HG03354 (cell line): ENCODE data around the gene ANK3.

Experiments
- ATAC-seq: cut with Tn5 transposase; IDR thresholded peaks from one replicate; pipeline ENCODE4 v1.9.1; 2021; ENCODE audit warnings: mild to moderate bottlenecking; ENCODE audit not compliant: unreplicated experiment, poor library complexity, severe bottlenecking

ANK3 gene

GRCh38 chr10:60162631-60163030, 227.0 kb downstream of the ANK3 start:
- no peak for ATAC-seq

- ATAC-seq: no peak
These were observed 233.6 kb downstream of the ANK3 start for GRCh38 chr10:60155943-60156683.

DNA sequence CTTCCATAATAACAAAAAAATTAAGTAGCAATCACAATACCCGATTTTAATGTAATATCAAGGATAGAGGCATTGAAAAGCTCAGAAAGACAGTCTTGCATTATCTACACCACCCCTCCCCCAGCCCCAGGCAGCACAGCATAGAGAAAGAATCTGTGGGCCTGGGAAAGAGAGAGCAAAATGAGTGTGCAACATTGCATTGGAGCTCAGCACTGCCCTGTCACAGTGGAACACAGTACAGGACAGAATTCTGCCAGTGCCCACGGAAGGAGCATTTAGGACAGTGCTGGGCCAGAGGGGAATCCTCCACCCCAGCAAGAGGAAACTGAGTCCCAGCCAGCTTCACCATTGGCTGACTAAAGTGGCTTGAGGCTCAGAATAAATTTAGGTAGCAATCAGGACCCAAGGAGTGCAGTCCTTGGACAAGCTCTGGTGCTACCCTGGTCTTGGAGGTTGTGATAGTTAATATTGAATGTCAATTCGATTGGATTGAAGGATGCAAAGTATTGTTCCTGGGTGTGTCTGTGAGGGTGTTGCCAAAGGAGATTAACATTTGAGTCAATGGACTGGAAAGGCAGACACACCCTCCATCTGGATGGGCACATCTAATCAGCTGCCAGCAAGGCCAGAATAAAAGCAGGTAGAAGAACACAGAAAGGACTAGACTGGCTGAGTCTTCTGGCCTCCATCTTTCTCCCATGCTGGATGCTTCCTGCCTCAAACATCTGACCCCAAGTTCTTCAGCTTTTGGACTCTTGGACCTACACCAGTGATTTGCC, 234.4 kb downstream of the ANK3 start:
- ATAC-seq: no peak

- no peak for ATAC-seq
These were observed 240.7 kb downstream of the ANK3 start for GRCh38 chr10:60149003-60149402.

DNA sequence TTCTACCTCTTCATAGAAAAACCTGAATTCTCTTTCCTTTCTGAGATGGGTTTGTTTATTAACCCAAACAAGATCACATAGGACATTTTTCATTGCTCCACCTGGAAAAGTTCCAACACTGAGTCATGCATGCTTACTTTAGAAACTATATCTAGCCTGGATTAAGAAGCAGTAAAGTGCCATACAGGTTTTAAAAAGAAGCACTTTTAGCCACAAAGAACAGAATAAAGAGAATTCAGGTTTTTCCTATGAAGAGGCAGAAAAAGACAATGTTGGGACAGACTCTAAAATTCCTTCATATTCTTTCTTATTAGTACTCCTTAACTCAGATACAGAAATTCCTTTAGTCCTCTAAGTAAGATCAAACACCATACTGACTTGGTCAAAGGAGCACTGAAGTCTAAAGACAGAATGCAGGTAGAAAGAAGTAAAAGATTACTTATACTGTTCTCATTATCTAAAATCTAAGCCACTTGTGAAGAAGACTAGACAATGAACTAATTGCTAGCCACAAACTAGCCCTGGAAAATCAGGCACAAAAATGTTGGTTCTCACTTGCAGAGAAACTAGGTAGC, 241.3 kb downstream of the ANK3 start:
- no peak for ATAC-seq

DNA sequence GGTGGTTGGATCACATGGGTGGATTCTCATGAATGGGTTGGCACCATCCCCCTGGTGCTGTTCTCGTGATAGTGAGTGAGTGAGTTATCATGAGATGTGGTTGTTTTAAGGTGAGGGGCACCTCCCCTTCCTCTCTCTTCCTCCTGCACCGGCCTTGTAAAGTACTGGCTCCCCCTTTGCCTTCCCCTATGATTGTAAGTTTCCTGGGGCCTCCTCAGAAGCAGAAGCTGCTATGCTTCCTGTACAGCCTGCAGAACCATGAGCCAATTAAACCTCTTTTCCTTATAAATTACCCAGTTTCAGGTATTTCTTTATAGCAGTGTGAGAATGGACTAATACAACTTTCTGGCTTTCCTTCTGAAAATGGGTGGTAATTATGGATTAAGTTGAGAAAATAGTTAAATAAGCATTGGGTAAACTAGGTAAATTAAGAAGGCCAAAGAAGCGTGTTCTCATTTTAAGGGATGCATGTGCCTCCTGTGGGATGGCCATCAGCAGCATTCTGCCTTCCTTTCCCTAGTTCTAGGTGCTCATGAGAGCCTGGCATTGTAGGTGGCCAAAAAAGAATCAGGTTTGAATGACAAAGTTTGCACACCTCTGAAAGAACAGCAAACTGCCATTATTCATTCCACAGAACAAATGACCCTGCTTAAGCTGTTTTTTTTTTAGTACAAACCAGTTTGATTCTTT, 242.0 kb downstream of the ANK3 start:
- ATAC-seq: no peak

- ATAC-seq: no peak
These were observed 242.7 kb downstream of the ANK3 start for GRCh38 chr10:60147025-60147424.

DNA sequence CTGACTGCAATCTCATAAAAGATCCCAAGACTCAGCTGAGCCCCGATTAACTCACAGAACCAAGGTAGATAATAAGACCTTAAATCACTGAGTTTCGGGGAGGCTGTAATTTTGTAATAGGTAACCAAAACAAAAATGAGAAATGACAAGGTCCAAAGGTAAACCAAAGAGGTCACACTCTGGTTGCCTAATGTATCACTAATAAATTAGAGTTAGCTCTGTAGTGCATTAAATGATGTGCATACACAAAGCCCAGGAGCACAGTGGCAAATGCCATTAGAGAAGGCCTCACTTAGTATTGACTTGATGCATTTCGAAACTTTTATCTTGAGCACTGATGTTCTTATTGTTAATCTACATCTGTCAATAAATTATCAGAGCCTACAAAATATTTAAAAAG, 245.6 kb downstream of the ANK3 start:
- no peak for ATAC-seq

- no peak for ATAC-seq
These were observed 246.9 kb downstream of the ANK3 start for GRCh38 chr10:60142736-60143135.

DNA sequence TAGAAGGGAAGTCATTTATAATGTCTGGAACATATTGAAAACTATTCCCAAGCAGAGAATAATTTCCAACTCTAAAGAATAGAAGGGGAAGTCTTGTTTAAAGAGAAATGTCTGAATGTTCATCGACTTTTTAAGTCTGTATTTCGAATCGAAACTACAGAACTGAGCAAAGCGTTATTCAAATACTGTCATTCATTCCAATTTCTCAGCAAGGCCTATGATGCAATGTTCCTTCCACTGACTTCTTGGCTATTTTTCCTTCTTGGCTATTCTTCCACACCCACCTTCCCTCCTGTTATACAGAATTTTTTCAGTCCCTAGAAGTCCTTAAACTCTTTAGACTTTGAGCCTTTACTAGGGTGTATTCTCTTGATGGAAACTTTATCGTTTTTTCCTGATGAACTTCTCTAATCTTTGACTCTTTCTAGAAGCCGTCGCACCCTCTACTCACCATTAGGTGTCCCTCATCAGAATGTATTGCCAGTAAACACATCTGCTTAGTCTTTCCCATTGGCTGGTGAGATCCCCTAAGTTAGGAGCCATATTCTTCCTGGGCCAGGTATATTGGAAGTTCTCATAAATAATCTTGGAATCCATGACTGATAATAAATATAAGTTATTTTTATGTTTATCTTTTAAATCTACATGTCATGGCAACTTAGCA, 247.6 kb downstream of the ANK3 start:
- ATAC-seq: no peak

DNA sequence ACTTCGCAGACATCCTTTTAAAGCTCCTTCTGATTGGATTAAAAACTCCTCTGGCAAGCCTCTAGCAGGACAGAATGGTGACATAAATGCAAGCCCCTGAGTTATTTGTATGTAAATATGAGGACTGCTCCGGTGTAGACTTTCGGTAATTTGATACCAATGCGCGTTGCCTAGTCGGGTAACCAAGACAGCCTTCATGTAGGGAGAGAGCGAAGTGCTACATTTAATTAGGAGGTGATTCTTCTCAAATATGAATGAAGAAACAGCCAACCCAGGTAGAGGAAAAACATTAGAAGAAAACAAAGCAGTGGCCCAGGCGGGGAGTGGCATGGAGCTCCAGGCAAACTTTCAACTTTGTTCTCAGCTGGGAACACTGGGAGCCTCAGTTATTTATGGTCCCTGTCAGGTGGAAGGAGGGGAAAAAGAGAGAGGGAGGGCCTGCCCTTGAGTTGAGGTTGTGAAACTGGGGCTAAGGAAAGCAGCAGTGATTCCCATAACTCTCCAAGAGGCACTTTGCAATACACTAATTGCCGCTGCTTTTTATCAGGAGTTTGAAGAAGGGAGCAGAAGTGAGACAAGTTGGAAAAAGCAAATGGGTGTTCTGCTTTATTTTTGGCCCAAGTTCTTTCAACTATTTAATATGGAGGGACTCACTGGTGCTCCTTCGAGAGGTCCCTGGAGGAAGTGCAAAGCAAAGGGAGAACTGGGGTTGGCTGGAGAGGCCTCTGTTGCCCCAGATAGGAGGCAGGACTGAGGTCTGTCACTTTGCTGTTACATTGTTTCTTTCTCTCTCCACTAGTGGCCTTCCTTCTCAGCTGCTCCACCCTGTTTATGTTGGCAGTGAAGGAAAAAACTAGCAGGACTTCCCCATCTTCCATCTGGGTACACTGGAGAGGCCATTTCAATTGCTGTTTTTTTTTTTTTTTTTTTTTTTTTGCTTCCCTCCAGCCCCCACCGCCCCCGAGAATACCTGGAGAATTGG, 248.7 kb downstream of the ANK3 start:
- ATAC-seq: no peak

DNA sequence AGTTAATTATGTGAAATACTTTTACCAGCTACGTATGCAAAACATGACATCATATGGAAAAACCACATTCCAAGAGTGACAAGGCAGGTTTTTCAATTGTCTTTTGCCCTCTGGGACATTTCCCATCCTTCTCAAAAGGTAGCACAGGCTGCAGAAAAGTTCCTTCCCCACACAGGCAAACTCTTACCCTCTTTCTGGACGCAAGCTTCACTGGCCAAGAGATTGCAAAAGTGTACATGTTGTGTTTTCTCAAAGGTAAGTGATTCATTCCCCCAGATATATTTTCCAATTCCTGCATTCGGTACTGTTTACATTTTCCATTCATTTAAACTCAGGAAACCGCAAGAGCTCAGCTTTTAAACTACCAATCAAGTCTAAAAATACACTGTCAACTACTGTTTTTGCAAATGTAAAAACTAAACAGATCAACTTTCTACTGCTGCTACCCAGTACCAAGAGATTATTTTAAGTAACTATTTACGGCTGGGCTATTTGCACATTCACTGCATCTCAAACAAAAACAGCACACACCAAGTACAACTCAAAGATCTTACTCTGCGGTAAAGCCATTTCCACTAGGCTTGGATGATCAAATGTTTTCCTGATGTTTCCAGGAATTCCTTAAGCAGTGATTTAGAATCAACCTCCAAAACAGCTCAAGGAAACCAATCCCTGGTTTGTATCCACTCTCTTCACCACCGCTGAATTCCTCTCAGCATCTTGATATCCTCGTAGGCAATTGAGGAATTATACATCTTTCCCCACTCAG, 249.7 kb downstream of the ANK3 start:
- no peak for ATAC-seq

DNA sequence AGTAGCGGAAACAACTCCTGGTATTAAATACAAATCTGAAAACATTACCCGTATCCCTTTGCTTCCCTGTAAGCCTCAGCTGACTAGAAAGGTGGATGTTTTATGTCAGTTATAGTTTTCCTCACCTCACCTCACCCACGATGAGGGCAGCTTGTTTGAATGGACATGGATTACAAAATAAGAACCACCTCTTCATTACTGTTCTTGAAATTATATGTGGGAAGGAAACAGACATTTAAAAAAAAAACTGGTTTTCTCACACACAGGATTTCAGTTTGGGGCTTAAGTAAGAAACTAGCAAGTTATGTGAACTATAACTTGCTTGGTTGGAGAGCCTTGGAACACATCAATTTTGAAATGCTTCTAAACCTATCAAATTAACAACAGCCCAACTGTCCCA, 250.4 kb downstream of the ANK3 start:
- ATAC-seq: no peak

DNA sequence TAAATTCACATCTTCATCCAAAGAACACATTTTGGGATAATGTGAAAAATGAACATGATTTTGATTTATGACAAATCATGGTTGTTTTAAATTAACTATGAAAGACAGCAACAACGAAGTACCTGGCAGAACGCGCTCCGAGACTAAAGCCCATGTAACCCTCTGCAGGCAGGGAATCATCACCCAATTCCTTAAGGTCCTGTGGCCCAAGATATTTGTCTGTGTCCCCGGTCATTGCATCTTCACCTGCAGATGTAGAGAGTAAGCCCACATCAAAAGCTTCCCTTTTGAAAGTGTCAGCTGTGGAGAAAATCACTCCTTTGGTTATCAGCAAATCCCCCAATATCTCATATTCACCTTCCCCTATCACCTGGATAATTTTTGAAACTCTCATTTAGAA, 250.8 kb downstream of the ANK3 start:
- no peak for ATAC-seq

DNA sequence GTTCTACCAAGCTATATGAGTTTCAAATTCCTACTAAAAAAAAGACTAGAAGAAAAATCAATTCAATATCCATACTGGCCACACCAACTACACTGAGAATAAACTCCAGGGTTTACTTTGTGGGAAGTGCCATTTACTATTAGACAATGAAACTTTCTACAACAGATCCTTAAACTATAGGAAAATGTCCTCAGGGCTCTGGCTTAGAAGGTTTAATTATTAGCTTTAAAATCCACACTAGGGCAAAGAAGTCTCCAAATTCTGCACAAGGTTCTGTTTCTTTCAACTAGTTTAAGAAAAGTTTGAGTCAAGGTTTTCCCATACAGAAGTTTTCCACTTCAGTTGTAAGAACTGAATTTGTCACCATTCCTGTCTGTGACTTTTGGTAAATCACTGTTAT, 251.6 kb downstream of the ANK3 start:
- no peak for ATAC-seq

- ATAC-seq: no peak
These were observed 252.2 kb downstream of the ANK3 start for GRCh38 chr10:60137292-60137992.

DNA sequence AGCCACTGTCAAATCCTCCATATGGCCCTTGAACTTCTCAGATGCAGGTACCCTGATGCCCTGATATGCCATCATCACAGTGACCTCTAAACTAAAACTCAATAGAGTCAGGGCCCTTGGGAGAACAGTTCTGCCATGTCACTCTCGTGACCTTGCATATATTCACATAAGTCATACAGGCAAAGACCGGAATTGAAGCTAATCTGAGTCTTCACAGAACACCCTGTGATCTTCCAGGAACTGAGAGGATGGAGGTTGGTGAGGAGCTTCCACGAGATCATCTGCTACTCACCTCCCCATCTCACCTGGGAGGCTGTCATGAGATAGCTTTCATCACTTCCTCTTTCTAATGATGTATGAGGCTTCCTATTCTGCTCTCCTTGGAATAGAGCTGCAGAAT, 254.7 kb downstream of the ANK3 start:
- peak; percentile 40 for ATAC-seq

- ATAC-seq: no peak
These were observed 255.1 kb downstream of the ANK3 start for GRCh38 chr10:60134548-60134947.
